ENCODE results near the gene ANKS4B. TPM values are rescaled to one million over a fixed set of nuclear protein-coding genes. Genes with fewer than 3 reads are reported as not detected.

ANKS4B gene
- total RNA-seq, 1 experiment from 2014 or later = 0.09 TPM

GRCh38 chr16:21302898-21303528 is 69.5 kb downstream of the ANKS4B start:
- H3K23ac ChIP-seq (ENCODE audit: insufficient read length, low read depth, low read length) = no peak overlapping the region
- no peaks in the 10 kb centered on the region for H4K20me1 ChIP-seq (ENCODE audit: control insufficient read depth, insufficient read depth, insufficient read length)
- no peak overlapping the region for H2BK120ac ChIP-seq (ENCODE audit: low read depth, low read length, poor library complexity, severe bottlenecking)
- Mint-ChIP-seq H3K9me3 (no peaks in the 10 kb centered on the region; a peak in 2 of 5 replicates), H3K4me1 (peaks cover 28 to 30% of the 10 kb centered on the region in 2 experiments), H3K27me3 (ENCODE audit: low read depth) (peaks cover 66% of the 10 kb centered on the region), H3K4me3 (peak overlapping the region in 1 of 2 experiments; percentile 86; a peak in 1 of 5 replicates), H3K27ac (no peak overlapping the region; a peak in 1 of 7 replicates), H3K36me3 (ENCODE audit: insufficient read depth in 1 of 3, low read depth in 3 of 3) (no peaks in the 10 kb centered on the region)
- no peak overlapping the region for H3K56ac ChIP-seq (ENCODE audit: insufficient read length, low read depth, low read length)
- no peak overlapping the region for H2BK12ac ChIP-seq (ENCODE audit: insufficient read length, low read depth, low read length)
- H3K18ac ChIP-seq (ENCODE audit: insufficient read length, low read depth, low read length) = no peak overlapping the region
- no peaks in the 10 kb centered on the region for H3K79me2 ChIP-seq (ENCODE audit: insufficient read depth, low read length)
- no peak overlapping the region for H3K14ac ChIP-seq (ENCODE audit: insufficient read depth, low read length)
- no peaks in the 10 kb centered on the region for H3K9me3 ChIP-seq (ENCODE audit: control insufficient read depth, low read depth, low read length)
- no peak overlapping the region for H3K9ac ChIP-seq (ENCODE audit: extremely low read depth, insufficient read length, low read length)
- no peak overlapping the region for H3K27ac ChIP-seq (ENCODE audit: insufficient read length, low read depth, low read length)
- H3K79me1 ChIP-seq (ENCODE audit: insufficient read depth, low read depth, low read length, poor library complexity, severe bottlenecking) = no peaks in the 10 kb centered on the region
- DNase-seq = no peak
- H2AK5ac ChIP-seq (ENCODE audit: insufficient read length, low read length) = no peak overlapping the region
- H4K8ac ChIP-seq (replicated peaks; ENCODE audit: insufficient read length, low read depth, low read length) = no peak overlapping the region
- no peak overlapping the region for H2BK5ac ChIP-seq (ENCODE audit: insufficient read length, low read length)
- H4K5ac ChIP-seq (ENCODE audit: insufficient read length, low read depth, low read length) = no peak overlapping the region
- H3K4ac ChIP-seq (ENCODE audit: low read depth, low read length) = no peak overlapping the region
- TF ChIP-seq CTCF (conservative IDR thresholded peaks at IDR 0.05) = no peak
- no CpG with 5 or more reads among the region's 4 CpGs for WGBS (ENCODE audit: extremely low coverage, insufficient read length, low lambda C conversion rate)
- no peak overlapping the region for H2BK20ac ChIP-seq (ENCODE audit: low read depth, low read length, poor library complexity, severe bottlenecking)
- no peak overlapping the region for H3T11ph ChIP-seq (ENCODE audit: low read length)
- no peak overlapping the region for H4K91ac ChIP-seq (ENCODE audit: insufficient read length, low read depth, low read length)
- H3K4me1 ChIP-seq (ENCODE audit: insufficient read depth, low read length) = no peaks in the 10 kb centered on the region
- peaks cover 21% of the 10 kb centered on the region; the same call in 1 of the 2 replicates for H3K27me3 ChIP-seq (ENCODE audit: insufficient read depth, low read length)
- no peak overlapping the region for H2AFZ ChIP-seq (ENCODE audit: low read length)
- H3K4me2 ChIP-seq (ENCODE audit: insufficient read depth, insufficient read length, low read length) = no peak overlapping the region
- H2BK15ac ChIP-seq (ENCODE audit: low read depth, low read length) = no peak overlapping the region
- H3K23me2 ChIP-seq (ENCODE audit: insufficient read length, low read depth, low read length, poor library complexity, severe bottlenecking) = peaks cover 6% of the 10 kb centered on the region

Other genes with a start within 250 kb of the ANKS4B start
- gene DNAH3, start 82.9 kb upstream of the ANKS4B start, total RNA-seq (2021) = 0.22 and 0.24 TPM in 2 replicates
- 18.7 and 22.6 TPM in 2 replicates for gene LDAF1, start 75.0 kb upstream of the ANKS4B start, total RNA-seq (2021)
- not detected in 2 replicates for gene ZP2, start 22.1 kb upstream of the ANKS4B start, total RNA-seq (2021)
- 16.4 and 17.8 TPM in 2 replicates for gene CRYM, start 44.6 kb downstream of the ANKS4B start, total RNA-seq (2021)